ENCODE measurements around the gene EPS8.

Gene EPS8

GRCh38 chr12:15712823-15713660 is 76.1 kb downstream of the EPS8 start:
- H3K4me3 ChIP-seq (ENCODE audit: low read depth, low read length): no peak overlapping the region
- no peak for TF ChIP-seq CTCF (IDR thresholded peaks at IDR 0.05; ENCODE audit: borderline replicate concordance, insufficient read depth, low read depth, low read length)

GRCh38 chr12:15712160-15712559 is 77.0 kb downstream of the EPS8 start:
- no peak overlapping the region for H3K4me3 ChIP-seq (ENCODE audit: low read depth, low read length)

GRCh38 chr12:15710860-15711510 is 78.2 kb downstream of the EPS8 start:
- TF ChIP-seq CTCF (IDR thresholded peaks at IDR 0.05; ENCODE audit: borderline replicate concordance, insufficient read depth, low read depth, low read length): no peak
- no peak overlapping the region for H3K4me3 ChIP-seq (ENCODE audit: low read depth, low read length)

More at GRCh38 chr12:15712160-15712559, 77.0 kb downstream of the EPS8 start:
- TF ChIP-seq CTCF (IDR thresholded peaks at IDR 0.05; ENCODE audit: borderline replicate concordance, insufficient read depth, low read depth, low read length): no peak

GRCh38 chr12:15709551-15709950 is 79.6 kb downstream of the EPS8 start:
- TF ChIP-seq CTCF (IDR thresholded peaks at IDR 0.05; ENCODE audit: borderline replicate concordance, insufficient read depth, low read depth, low read length): no peak
- H3K4me3 ChIP-seq (ENCODE audit: low read depth, low read length): no peak overlapping the region

- TF ChIP-seq CTCF (IDR thresholded peaks at IDR 0.05; ENCODE audit: borderline replicate concordance, insufficient read depth, low read depth, low read length): no peak
Measured at GRCh38 chr12:15708396-15709076, 80.7 kb downstream of the EPS8 start.

GRCh38 chr12:15707516-15708199 is 81.5 kb downstream of the EPS8 start:
- TF ChIP-seq CTCF (IDR thresholded peaks at IDR 0.05; ENCODE audit: borderline replicate concordance, insufficient read depth, low read depth, low read length): no peak
- no peak overlapping the region for H3K4me3 ChIP-seq (ENCODE audit: low read depth, low read length)

More at GRCh38 chr12:15708396-15709076, 80.7 kb downstream of the EPS8 start:
- no peak overlapping the region for H3K4me3 ChIP-seq (ENCODE audit: low read depth, low read length)

Data from GM12875 (cell line).